GM19240 (cell line): Measurements from ENCODE around the gene XRCC3.
"Not testable (repeated sequence)": the region's sequence is repeated elsewhere in the genome, so short reads cannot be mapped to it uniquely, and the experiment has no call there.

Source experiments
- DNase-seq: peaks from one replicate; pipeline ENCODE4 v3.0.0; 2011; ENCODE audit warnings: low spot score; ENCODE audit not compliant: insufficient read length

Gene XRCC3

GRCh38 chr14:103671911-103672310, 43.3 kb downstream of the XRCC3 start:
- no peak for DNase-seq

GRCh38 chr14:103669370-103669769, 45.9 kb downstream of the XRCC3 start:
- DNase-seq, result no peak

- DNase-seq, result no peak
Observed at GRCh38 chr14:103668117-103668516, 47.1 kb downstream of the XRCC3 start.

GRCh38 chr14:103667671-103668070, 47.6 kb downstream of the XRCC3 start:
- no peak for DNase-seq

GRCh38 chr14:103663506-103663905, 51.7 kb downstream of the XRCC3 start:
- DNase-seq, result no peak

GRCh38 chr14:103662591-103662990, 52.7 kb downstream of the XRCC3 start:
- DNase-seq, result no peak

- no peak for DNase-seq
Observed at GRCh38 chr14:103662029-103662428, 53.2 kb downstream of the XRCC3 start.

- no peak for DNase-seq
Observed at GRCh38 chr14:103659631-103660030, 55.6 kb downstream of the XRCC3 start.

GRCh38 chr14:103657471-103657870, 57.8 kb downstream of the XRCC3 start:
- no peak for DNase-seq

- DNase-seq, result no peak
Observed at GRCh38 chr14:103656756-103657133, 58.5 kb downstream of the XRCC3 start.

- no peak for DNase-seq
Observed at GRCh38 chr14:103656031-103656755, 59.1 kb downstream of the XRCC3 start.

- no peak for DNase-seq
Observed at GRCh38 chr14:103654619-103655018, 60.6 kb downstream of the XRCC3 start.

GRCh38 chr14:103653805-103654204, 61.4 kb downstream of the XRCC3 start:
- no peak for DNase-seq

- DNase-seq, result not testable (repeated sequence)
Observed at GRCh38 chr14:103653336-103653735, 61.9 kb downstream of the XRCC3 start.

- DNase-seq, result no peak
Observed at GRCh38 chr14:103652806-103653205, 62.4 kb downstream of the XRCC3 start.

GRCh38 chr14:103651585-103651984, 63.7 kb downstream of the XRCC3 start:
- DNase-seq, result no peak

- DNase-seq, result no peak
Observed at GRCh38 chr14:103650213-103650612, 65.0 kb downstream of the XRCC3 start.

- DNase-seq, result no peak
Observed at GRCh38 chr14:103649001-103649400, 66.2 kb downstream of the XRCC3 start.
